Esophagus squamous epithelium (tissue), 5 donors: ENCODE data around the gene TAOK2. TPM values are rescaled to one million over a fixed set of nuclear protein-coding genes. Genes with fewer than 3 reads are reported as not detected.

ENCODE experiments used
- DNase-seq: peaks from one replicate; lab custom pipeline; 2025; lab: John Stamatoyannopoulos, UW
- H3K27ac ChIP-seq, 4 donors: fragments of 200-600 bp; sonication (generic); one replicate each; pipeline ENCODE4 v1.5.1; 2016 to 2019; ENCODE audit warnings: mild to moderate bottlenecking in 1 of 4
- H3K27me3 ChIP-seq, 4 donors: fragments of 200-600 bp; sonication (generic); 1 replicate in 3 of 4; 2 replicates in 1 of 4; pipeline versions ENCODE4 v1.5.1 to v1.6.0; 2017 to 2021; ENCODE audit warnings: antibody characterized with exemption in 1 of 4
- H3K36me3 ChIP-seq, 3 donors: fragments of 200-600 bp; sonication (generic); one replicate each; pipeline ENCODE4 v1.5.1; 2016 to 2019
- H3K4me1 ChIP-seq, 3 donors: fragments of 200-600 bp; sonication (generic); one replicate each; pipeline ENCODE4 v1.5.1; 2017 to 2019
- H3K4me3 ChIP-seq, 4 donors: fragments of 200-600 bp; sonication (generic); 1 replicate in 3 of 4; 2 replicates in 1 of 4; pipeline ENCODE4 v1.5.1; 2016 to 2019; ENCODE audit warnings: mild to moderate bottlenecking in 2 of 4, moderate library complexity in 1 of 4
- H3K9me3 ChIP-seq, 3 donors: fragments of 200-600 bp; sonication (generic); one replicate each; pipeline ENCODE4 v1.5.1; 2016 to 2019
- POLR2A ChIP-seq, 4 donors: fragments of 450-650 bp; IDR thresholded peaks; one replicate each; pipeline ENCODE4 v1.6.1; 2017; ENCODE audit warnings: antibody characterized with exemption in 4 of 4, mild to moderate bottlenecking in 4 of 4, moderate library complexity in 3 of 4
- WGBS, 2 donors: methylation state at CpG; one replicate each; pipeline ENCODE4 v1.1.5; 2018; 5-methylcytosine and 5-hydroxymethylcytosine counted together
- intact Hi-C: fragments of 100-400 bp; cut with DNase I; formaldehyde crosslinking; loops from one replicate; pipeline ENCODE4 v1.15.0; 2022
- total RNA-seq, 4 donors: library from RNA; depleted of rRNA; stranded (reverse); fragments of >200 nt; gene quantifications; one replicate each; pipeline ENCODE4 v1.1.0, GENCODE V29; 2016
- TF ChIP-seq, protein P1 (sequence below), 6 experiments: fragments of 450-650 bp in 4 of 6; fragments of 200-600 bp in 2 of 6; sonication (generic) in 2 of 6; IDR thresholded peaks; one replicate each; pipeline ENCODE4 v1.5.1; 2016 to 2019; ENCODE audit warnings: antibody characterized with exemption in 6 of 6, mild to moderate bottlenecking in 4 of 6, moderate library complexity in 4 of 6
- donor health status: DM: yes; HTN: yes; CAD: no.

The TAOK2 gene
- total RNA-seq, 4 donors from 2014 or later: 26.8 to 33.7 (median 30.4) TPM

- WGBS, 2 donors: 82 to 86% methylated on average over 15 to 17 of the region's 19 CpGs
- Histone ChIP-seq H3K4me1 (peaks cover 0 to 10% (median 0%) of the 10 kb centered on the region in 3 donors), H3K27me3 (peaks cover 0 to 11% (median 0%) of the 10 kb centered on the region in 4 donors), H3K27ac (no peak overlapping the region), H3K36me3 (peaks cover 0 to 64% (median 10%) of the 10 kb centered on the region in 3 donors), H3K9me3 (no peaks in the 10 kb centered on the region), H3K4me3 (no peak overlapping the region)
- DNase-seq: no peak
- no peak for TF ChIP-seq POLR2A (IDR thresholded peaks at IDR 0.05)
- TF ChIP-seq, protein P1, sequence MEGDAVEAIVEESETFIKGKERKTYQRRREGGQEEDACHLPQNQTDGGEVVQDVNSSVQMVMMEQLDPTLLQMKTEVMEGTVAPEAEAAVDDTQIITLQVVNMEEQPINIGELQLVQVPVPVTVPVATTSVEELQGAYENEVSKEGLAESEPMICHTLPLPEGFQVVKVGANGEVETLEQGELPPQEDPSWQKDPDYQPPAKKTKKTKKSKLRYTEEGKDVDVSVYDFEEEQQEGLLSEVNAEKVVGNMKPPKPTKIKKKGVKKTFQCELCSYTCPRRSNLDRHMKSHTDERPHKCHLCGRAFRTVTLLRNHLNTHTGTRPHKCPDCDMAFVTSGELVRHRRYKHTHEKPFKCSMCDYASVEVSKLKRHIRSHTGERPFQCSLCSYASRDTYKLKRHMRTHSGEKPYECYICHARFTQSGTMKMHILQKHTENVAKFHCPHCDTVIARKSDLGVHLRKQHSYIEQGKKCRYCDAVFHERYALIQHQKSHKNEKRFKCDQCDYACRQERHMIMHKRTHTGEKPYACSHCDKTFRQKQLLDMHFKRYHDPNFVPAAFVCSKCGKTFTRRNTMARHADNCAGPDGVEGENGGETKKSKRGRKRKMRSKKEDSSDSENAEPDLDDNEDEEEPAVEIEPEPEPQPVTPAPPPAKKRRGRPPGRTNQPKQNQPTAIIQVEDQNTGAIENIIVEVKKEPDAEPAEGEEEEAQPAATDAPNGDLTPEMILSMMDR (IDR thresholded peaks at IDR 0.05): no peak
- intact Hi-C loops: no loop called here
These were observed 29.1 kb downstream of the TAOK2 start for GRCh38 chr16:30002614-30003346.

DNA sequence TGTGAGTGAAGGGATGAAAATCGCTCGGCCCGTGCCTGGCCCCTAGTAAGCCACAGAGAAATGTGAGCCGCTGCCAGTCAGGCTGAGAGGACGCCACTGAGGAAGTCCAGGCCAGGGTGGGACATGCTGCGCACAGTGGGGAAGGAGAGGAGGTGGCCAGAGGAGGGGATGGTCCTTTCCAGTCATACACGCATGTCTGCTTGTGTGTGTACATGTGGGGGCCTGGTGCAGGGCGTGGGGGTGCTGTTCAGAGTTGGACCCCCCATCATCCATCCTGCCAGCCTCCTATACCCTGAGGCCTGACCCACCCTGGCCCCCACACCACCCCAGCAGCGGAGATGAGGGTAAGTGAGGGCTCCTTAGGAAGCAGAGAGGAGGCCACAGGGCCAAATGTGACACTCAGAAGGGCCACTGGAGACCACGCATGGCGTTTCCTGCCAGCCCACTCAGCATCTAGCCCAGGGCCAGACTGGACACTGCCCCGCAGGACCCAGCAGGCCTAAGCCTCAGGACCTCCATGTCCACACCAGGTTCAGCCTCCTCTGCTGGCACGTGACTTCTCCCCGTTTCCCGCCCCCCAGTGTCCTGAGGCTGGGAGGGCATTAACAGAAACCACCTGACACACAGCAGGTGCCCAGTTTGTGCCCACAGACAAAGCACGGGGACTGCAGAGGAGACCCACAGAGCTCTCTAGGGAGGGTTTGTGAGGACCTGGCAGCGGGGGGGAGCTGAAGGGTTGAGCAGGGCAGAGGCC, 30.2 kb downstream of the TAOK2 start:
- intact Hi-C loops: no loop called here
- Histone ChIP-seq H3K4me3 (no peak overlapping the region), H3K9me3 (no peaks in the 10 kb centered on the region), H3K27me3 (peaks cover 0 to 22% (median 0%) of the 10 kb centered on the region in 4 donors), H3K36me3 (peaks cover 0 to 53% (median 10%) of the 10 kb centered on the region in 3 donors), H3K27ac (no peak overlapping the region), H3K4me1 (peaks cover 0 to 10% (median 0%) of the 10 kb centered on the region in 3 donors)
- TF ChIP-seq, protein P1 (IDR thresholded peaks at IDR 0.05): no peak
- no peak for TF ChIP-seq POLR2A (IDR thresholded peaks at IDR 0.05)
- WGBS, 2 donors: 64 to 90% methylated on average over 2 to 3 of the region's 17 CpGs
- DNase-seq: no peak

DNA sequence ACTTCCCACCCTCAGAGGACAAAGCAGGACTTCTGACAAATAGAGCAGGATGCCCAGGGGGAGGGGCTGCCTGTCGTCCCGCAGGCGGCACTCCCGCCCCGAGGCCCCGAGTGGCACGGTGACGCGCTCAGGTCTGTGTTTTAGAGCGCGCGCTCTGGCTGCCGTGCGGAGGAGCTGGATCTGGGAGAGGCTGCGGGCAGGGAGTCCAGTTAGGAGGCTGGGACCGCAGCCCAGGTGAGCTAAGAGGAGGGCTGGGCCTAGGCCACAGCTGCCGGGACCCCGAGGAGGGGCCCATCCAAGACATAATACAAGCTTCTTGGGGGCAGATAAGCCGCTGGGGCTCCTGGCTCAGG, 30.7 kb downstream of the TAOK2 start:
- H3K4me1 ChIP-seq: peaks cover 0 to 10% (median 0%) of the 10 kb centered on the region in 3 donors
- intact Hi-C loops: no loop called here
- H3K27ac ChIP-seq: no peak overlapping the region
- peaks cover 0 to 27% (median 0%) of the 10 kb centered on the region in 4 donors for H3K27me3 ChIP-seq
- no peaks in the 10 kb centered on the region for H3K9me3 ChIP-seq
- 62 to 80% methylated on average over 1 to 10 of the region's 19 CpGs for WGBS, 2 donors
- H3K36me3 ChIP-seq: peaks cover 0 to 48% (median 6%) of the 10 kb centered on the region in 3 donors
- no peak for DNase-seq
- no peak overlapping the region for H3K4me3 ChIP-seq
- TF ChIP-seq POLR2A (IDR thresholded peaks at IDR 0.05): no peak
- TF ChIP-seq, protein P1 (IDR thresholded peaks at IDR 0.05): no peak

DNA sequence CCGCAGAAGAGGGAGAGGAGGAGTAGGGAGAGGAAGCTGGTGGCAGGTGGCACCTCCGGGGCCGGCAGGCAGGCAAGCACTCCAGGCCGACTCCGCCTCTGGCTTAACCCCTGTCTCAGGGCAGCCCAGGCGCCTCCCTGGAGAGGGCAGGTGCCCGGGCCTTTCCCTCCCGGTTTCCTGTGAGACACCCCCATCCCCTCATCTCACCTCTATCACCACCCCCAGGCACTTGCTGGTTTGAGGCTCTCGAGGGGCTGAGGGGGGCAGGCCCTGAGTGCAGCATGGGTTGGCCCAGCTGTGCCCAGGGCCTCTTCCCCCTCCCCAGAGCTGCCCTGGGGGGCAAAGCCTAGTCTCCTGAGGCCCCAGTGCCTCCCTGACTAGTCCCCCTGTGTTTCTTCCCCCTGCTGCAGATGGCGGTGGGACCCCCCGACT, 31.2 kb downstream of the TAOK2 start:
- no peak overlapping the region for H3K4me3 ChIP-seq
- intact Hi-C loops: no loop called here
- H3K9me3 ChIP-seq: no peaks in the 10 kb centered on the region
- peaks cover 0 to 13% (median under 1%) of the 10 kb centered on the region in 3 donors for H3K4me1 ChIP-seq
- H3K27me3 ChIP-seq: peaks cover 0 to 32% (median under 1%) of the 10 kb centered on the region in 4 donors
- H3K27ac ChIP-seq: no peak overlapping the region
- no peak for TF ChIP-seq POLR2A (IDR thresholded peaks at IDR 0.05)
- TF ChIP-seq, protein P1 (IDR thresholded peaks at IDR 0.05): no peak
- H3K36me3 ChIP-seq: peaks cover 0 to 43% (median 6%) of the 10 kb centered on the region in 3 donors
- no peak for DNase-seq
- 38 to 40% methylated on average over 2 to 6 of the region's 11 CpGs for WGBS, 2 donors
